AG09309 (cell line): ENCODE results near the gene SYCE3.

ENCODE experiments used
- DNase-seq: peaks from one replicate; pipeline ENCODE4 v3.0.0-alpha.2; 2010; ENCODE audit warnings: low read depth
- H3K4me3 ChIP-seq: 2 replicates; pipeline ENCODE4 v1.5.1; 2011; ENCODE audit warnings: mild to moderate bottlenecking, low read depth, low read length, moderate library complexity; ENCODE audit not compliant: control insufficient read depth
- TF ChIP-seq, protein P1 (sequence below): IDR thresholded peaks from 2 replicates; pipeline ENCODE4 v1.5.1; 2011; ENCODE audit warnings: mild to moderate bottlenecking, low read depth, low read length, inconsistent platforms; ENCODE audit not compliant: insufficient read depth, control insufficient read depth; ENCODE audit errors: missing control alignments

Gene SYCE3

DNA sequence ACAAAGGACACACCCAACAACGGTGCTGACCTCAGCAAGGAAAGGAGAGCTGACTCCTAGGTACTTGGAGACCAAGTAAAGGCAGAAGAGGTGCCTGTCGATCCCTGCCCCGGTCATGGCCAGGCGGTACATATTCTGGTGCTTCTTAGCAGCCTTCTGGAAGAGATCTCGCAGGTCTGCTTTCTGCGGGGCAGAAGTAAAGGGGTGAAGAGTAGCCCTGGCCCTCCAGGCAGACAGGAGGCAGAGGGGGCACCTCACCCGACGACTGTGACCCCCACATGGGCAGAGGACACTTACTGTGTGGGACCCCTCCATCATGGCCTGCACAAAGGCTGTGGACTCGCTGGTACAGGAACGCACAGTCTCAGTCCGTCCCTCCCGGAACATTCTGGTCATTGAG, 8.1 kb upstream of the SYCE3 start:
- H3K4me3 ChIP-seq: no peak overlapping the region
- DNase-seq: no peak
- TF ChIP-seq, protein P1, sequence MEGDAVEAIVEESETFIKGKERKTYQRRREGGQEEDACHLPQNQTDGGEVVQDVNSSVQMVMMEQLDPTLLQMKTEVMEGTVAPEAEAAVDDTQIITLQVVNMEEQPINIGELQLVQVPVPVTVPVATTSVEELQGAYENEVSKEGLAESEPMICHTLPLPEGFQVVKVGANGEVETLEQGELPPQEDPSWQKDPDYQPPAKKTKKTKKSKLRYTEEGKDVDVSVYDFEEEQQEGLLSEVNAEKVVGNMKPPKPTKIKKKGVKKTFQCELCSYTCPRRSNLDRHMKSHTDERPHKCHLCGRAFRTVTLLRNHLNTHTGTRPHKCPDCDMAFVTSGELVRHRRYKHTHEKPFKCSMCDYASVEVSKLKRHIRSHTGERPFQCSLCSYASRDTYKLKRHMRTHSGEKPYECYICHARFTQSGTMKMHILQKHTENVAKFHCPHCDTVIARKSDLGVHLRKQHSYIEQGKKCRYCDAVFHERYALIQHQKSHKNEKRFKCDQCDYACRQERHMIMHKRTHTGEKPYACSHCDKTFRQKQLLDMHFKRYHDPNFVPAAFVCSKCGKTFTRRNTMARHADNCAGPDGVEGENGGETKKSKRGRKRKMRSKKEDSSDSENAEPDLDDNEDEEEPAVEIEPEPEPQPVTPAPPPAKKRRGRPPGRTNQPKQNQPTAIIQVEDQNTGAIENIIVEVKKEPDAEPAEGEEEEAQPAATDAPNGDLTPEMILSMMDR: no peak

DNA sequence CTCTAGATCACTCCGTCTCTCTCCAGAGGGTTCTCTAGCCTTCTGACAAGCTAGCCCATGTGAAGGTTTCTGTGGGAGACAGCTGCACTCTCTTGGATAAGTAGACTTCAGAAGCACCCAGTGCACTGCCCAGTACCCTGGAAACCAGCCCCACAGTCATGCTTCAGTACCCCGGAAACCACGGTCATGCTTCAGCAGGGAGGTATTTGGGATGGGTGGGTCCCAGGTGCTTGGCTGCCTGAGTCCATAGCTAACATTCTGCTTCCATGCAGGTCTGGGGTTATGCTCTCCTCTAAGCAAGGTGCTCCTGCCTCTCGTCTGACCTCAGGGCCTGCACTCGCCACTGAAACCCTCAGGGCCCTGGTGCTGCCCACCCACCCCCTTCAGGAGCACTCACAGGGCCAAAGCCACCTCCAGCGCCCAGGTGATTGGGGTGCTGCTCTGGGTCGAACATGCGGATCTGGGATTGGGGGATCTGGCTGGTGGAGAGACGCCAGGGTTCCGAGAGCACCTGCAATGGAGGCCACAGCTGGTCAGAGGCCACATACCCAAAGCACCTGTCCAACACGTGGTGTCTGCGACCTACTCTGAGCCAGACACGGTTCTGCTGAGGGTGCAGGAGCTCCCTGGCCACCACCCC, 7.3 kb upstream of the SYCE3 start:
- H3K4me3 ChIP-seq: no peak overlapping the region
- no peak for DNase-seq
- TF ChIP-seq, protein P1: no peak

DNA sequence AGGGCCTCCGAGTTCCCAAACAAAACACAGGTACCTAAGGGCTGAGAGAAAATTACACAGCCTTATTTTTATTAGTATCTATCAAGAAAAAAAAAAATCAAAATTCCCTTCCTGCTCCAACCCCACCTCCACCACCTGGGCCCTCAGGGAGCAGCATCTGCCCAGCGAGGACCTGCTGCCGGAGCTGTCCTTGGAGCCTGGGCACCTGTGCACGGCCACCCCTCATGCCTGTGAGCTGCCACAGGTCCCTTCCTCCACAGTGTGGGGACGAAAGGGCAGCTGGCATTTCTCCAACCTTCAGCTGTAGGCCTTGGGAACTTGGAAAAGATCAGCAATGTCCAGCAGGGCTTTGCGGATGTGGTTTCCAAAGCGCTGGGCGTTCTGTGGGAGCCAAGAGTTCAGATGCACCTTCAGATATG, 6.3 kb upstream of the SYCE3 start:
- TF ChIP-seq, protein P1: no peak
- DNase-seq: no peak
- no peak overlapping the region for H3K4me3 ChIP-seq

DNA sequence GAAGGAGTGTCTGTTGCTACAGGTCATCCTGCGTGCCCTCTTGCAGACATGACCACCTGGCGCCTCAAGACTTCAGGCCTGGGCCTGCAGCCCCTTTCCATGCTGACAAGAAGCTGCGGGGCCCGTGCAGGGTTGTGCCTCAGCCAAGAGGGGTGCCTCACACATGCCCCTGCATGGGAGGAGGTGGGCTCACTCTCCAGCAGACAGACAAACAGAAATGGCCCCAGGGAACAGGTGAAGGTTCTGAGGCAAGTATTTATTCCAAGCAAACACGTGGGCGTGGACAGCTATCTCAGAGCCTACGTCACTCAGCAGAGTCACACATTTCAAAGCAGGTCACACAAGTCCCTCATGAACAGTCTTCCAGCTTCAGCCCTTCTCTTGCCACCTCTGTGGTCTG, 5.9 kb upstream of the SYCE3 start:
- TF ChIP-seq, protein P1: no peak
- no peak for DNase-seq

DNA sequence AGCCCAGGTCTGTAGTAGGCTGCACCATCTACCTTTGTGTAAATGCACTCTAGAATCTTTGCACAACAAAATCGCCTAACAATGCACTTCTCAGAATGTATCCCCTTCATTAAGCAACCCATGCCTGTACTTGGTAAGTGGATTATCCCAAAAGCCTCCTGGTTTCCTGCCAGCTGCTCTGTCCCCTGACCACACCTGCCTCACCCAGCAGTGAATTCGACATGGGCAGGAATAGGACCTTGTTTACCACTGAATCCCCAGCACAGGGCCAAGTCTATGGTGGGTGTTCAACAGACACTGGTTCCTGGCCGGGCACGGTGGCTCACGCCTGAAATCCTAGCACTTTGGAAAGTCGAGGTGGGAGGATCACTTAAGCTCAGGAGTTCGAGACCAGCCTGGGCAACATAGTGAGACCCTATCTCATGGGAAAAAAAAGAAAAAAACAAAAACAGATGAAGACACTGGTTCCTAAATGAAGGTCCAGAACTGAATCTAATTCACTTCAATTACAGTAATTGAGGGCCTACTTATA, 5.1 kb upstream of the SYCE3 start:
- H3K4me3 ChIP-seq: no peak overlapping the region
- no peak for DNase-seq
- TF ChIP-seq, protein P1: no peak

More for the DNA sequence above, 5.9 kb upstream of the SYCE3 start:
- H3K4me3 ChIP-seq: no peak overlapping the region

DNA sequence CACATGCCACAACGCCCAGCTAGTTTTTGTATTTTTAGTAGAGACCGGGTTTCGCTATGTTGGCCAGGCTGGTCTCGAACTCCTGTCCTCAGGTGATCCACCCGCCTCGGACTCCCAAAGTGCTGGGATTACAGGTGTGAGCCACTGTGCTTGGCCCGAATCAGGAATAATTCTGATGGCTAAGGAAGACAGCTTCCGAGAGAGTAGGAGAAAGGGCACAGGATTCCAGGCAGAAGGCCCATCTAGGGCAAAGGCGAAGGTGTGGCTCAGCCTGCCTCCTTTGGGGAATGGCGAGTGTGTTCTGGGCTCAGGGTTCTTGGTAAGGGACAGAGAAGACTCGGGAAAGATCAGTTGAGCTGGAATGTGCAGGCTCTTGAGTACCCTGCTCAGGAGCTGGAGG, 1.6 kb upstream of the SYCE3 start:
- TF ChIP-seq, protein P1: no peak
- no peak overlapping the region for H3K4me3 ChIP-seq
- no peak for DNase-seq
